Caco-2 (cell line): ENCODE results near the gene CISD3. TPM values are rescaled to one million over a fixed set of nuclear protein-coding genes. Genes with fewer than 3 reads are reported as not detected.

Source experiments
- BruUV-seq: library from RNA; stranded (reverse); fragments of 400-500 nt; replicated peaks from 2 replicates; lab custom pipeline; 2021; lab: Mats Ljungman, UMichigan
- CTCF ChIA-PET: fragments of 300-600 bp; sonication (Branson Sonifier 250); formaldehyde crosslinking; loops from one replicate; lab custom pipeline; 2022; ENCODE audit warnings: antibody characterized with exemption; lab: Charles Lee
- POLR2A ChIA-PET: fragments of 300-600 bp; sonication (Branson Sonifier 250); formaldehyde crosslinking; loops from one replicate; lab custom pipeline; 2022; ENCODE audit warnings: antibody characterized with exemption; lab: Charles Lee
- DNase-seq, 2 experiments: peaks; one replicate each; pipeline versions ENCODE4 v3.0.0 to v3.0.0-alpha.2; 2020 to 2022
- H3K27me3 ChIP-seq: replicated peaks from 2 replicates; pipeline ENCODE4 v1.6.0; 2011; ENCODE audit warnings: low read length; ENCODE audit not compliant: control insufficient read depth, insufficient read depth
- H3K36me3 ChIP-seq: 2 replicates; pipeline ENCODE4 v1.5.1; 2011; ENCODE audit warnings: low read length; ENCODE audit not compliant: control insufficient read depth, insufficient read depth
- H3K4me1 ChIP-seq: fragments of 250-450 bp; sonication (Bioruptor Pico); 2 replicates; pipeline ENCODE4 v1.5.1; 2020; ENCODE audit warnings: mild to moderate bottlenecking
- H3K4me3 ChIP-seq: 2 replicates; pipeline ENCODE4 v1.5.1; 2011; ENCODE audit warnings: low read depth, mild to moderate bottlenecking, control low read depth, low read length
- H3K9me3 ChIP-seq: fragments of 250-450 bp; sonication (Bioruptor Pico); 2 replicates; pipeline ENCODE4 v1.5.1; 2020; ENCODE audit warnings: mild to moderate bottlenecking, moderate library complexity
- H3K27ac Mint-ChIP-seq: one replicate; pipeline ENCODE4 v1.8.0; 2022; ENCODE audit warnings: mixed read lengths; ENCODE audit not compliant: unreplicated experiment
- H3K27me3 Mint-ChIP-seq: one replicate; pipeline ENCODE4 v1.8.0; 2022; ENCODE audit warnings: mixed read lengths; ENCODE audit not compliant: insufficient read depth, unreplicated experiment
- H3K36me3 Mint-ChIP-seq: one replicate; pipeline ENCODE4 v1.8.0; 2022; ENCODE audit warnings: mild to moderate bottlenecking, mixed read lengths; ENCODE audit not compliant: insufficient read depth, unreplicated experiment
- H3K4me1 Mint-ChIP-seq: one replicate; pipeline ENCODE4 v1.8.0; 2022; ENCODE audit warnings: low read depth, mixed read lengths; ENCODE audit not compliant: unreplicated experiment
- H3K4me3 Mint-ChIP-seq: one replicate; pipeline ENCODE4 v1.8.0; 2022; ENCODE audit warnings: mild to moderate bottlenecking, moderate library complexity, mixed read lengths; ENCODE audit not compliant: unreplicated experiment
- H3K9me3 Mint-ChIP-seq: one replicate; pipeline ENCODE4 v1.8.0; 2022; ENCODE audit warnings: mixed read lengths; ENCODE audit not compliant: unreplicated experiment
- intact Hi-C: fragments of 100-400 bp; cut with micrococcal nuclease; formaldehyde crosslinking; loops from one replicate; pipeline ENCODE4 v1.10.0; 2022; ENCODE audit not compliant: unreplicated experiment
- total RNA-seq: library from RNA; stranded (reverse); gene quantifications from 2 replicates; pipeline ENCODE4 v1.2.3, GENCODE V29; 2022
- TF ChIP-seq, protein P1 (sequence below), 2 experiments: fragments of 200-600 bp in 1 of 2; IDR thresholded peaks; 1 replicate in 1 of 2; 2 replicates in 1 of 2; pipeline versions ENCODE4 v1.5.1 to v1.8.0; 2011 to 2022; ENCODE audit warnings: antibody characterized with exemption in 1 of 2, control low read depth in 1 of 2, inconsistent platforms in 1 of 2, low read depth in 1 of 2, low read length in 1 of 2, mild to moderate bottlenecking in 1 of 2, moderate library complexity in 1 of 2; ENCODE audit not compliant: insufficient read depth in 1 of 2, severe bottlenecking in 1 of 2, unreplicated experiment in 1 of 2

The CISD3 gene
- total RNA-seq, 1 experiment from 2014 or later: 16.6 TPM

- ChIA-PET CTCF (interaction anchor here (0.6 kb wide), 1 partner anchor 418 kb away, joined by 4 read pairs; no protein-coding TSS in a partner anchor), POLR2A (no interaction called here)
- H3K36me3 Mint-ChIP-seq: peaks cover 61% of the 10 kb centered on the region
These were observed 9.9 kb downstream of the CISD3 start for GRCh38 chr17:38740044-38740443.

GRCh38 chr17:38740806-38741205 is 10.7 kb downstream of the CISD3 start:
- Mint-ChIP-seq H3K27me3 (no peaks in the 10 kb centered on the region), H3K27ac (no peak overlapping the region), H3K9me3 (no peaks in the 10 kb centered on the region), H3K4me3 (no peak overlapping the region), H3K4me1 (peaks cover 21% of the 10 kb centered on the region), H3K36me3 (peaks cover 55% of the 10 kb centered on the region)
- CTCF ChIA-PET: no interaction called here
- intact Hi-C loops: no loop called here
- no peaks in the 10 kb centered on the region for H3K9me3 ChIP-seq
- peaks cover 5% of the 10 kb centered on the region for H3K4me1 ChIP-seq
- no TSS peak for BruUV-seq
- peaks cover 1% of the 10 kb centered on the region for H3K36me3 ChIP-seq
- H3K27me3 ChIP-seq: no peaks in the 10 kb centered on the region
- TF ChIP-seq, protein P1, sequence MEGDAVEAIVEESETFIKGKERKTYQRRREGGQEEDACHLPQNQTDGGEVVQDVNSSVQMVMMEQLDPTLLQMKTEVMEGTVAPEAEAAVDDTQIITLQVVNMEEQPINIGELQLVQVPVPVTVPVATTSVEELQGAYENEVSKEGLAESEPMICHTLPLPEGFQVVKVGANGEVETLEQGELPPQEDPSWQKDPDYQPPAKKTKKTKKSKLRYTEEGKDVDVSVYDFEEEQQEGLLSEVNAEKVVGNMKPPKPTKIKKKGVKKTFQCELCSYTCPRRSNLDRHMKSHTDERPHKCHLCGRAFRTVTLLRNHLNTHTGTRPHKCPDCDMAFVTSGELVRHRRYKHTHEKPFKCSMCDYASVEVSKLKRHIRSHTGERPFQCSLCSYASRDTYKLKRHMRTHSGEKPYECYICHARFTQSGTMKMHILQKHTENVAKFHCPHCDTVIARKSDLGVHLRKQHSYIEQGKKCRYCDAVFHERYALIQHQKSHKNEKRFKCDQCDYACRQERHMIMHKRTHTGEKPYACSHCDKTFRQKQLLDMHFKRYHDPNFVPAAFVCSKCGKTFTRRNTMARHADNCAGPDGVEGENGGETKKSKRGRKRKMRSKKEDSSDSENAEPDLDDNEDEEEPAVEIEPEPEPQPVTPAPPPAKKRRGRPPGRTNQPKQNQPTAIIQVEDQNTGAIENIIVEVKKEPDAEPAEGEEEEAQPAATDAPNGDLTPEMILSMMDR (IDR thresholded peaks at IDR 0.05; ENCODE audit: insufficient read depth in 1 of 2, low read depth in 1 of 2, low read length in 1 of 2, severe bottlenecking in 1 of 2, unreplicated experiment in 1 of 2): no peak
- DNase-seq: no peak
- POLR2A ChIA-PET: no interaction called here
- H3K4me3 ChIP-seq: no peak overlapping the region

More at GRCh38 chr17:38740044-38740443, 9.9 kb downstream of the CISD3 start:
- TF ChIP-seq, protein P1 (IDR thresholded peaks at IDR 0.05; ENCODE audit: insufficient read depth in 1 of 2, low read depth in 1 of 2, low read length in 1 of 2, severe bottlenecking in 1 of 2, unreplicated experiment in 1 of 2): no peak
- H3K4me1 Mint-ChIP-seq: peaks cover 20% of the 10 kb centered on the region
- H3K27me3 ChIP-seq: no peaks in the 10 kb centered on the region
- intact Hi-C loops: no loop called here
- no peak overlapping the region for H3K27ac Mint-ChIP-seq
- peaks cover 3% of the 10 kb centered on the region for H3K36me3 ChIP-seq
- H3K9me3 ChIP-seq: no peaks in the 10 kb centered on the region
- no peak overlapping the region for H3K4me3 Mint-ChIP-seq
- no peaks in the 10 kb centered on the region for H3K9me3 Mint-ChIP-seq
- no peak overlapping the region for H3K4me3 ChIP-seq
- DNase-seq: no peak
- BruUV-seq: no TSS peak
- no peaks in the 10 kb centered on the region for H3K27me3 Mint-ChIP-seq
- no peaks in the 10 kb centered on the region for H3K4me1 ChIP-seq

DNA sequence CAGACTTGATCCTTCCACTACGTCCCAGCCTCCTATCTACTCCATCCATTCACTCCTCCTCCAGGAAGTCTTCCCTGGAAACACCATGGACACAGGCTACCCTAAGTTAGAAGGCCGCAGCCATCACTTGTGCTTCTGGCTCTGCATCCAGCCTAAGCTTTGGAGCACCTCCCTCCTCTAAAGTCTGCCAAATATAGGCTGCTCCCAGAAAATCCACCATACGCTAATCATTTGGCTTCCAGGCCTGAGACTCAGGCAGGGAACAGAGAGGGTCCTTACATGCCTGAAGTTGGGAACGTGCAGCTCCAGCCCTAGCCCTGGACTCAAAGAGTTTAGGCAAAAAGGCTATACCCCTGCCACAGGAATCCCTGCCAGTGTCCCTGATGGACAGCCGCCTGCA is 11.3 kb downstream of the CISD3 start:
- peaks cover 12% of the 10 kb centered on the region for H3K4me1 ChIP-seq
- no peak overlapping the region for H3K27ac Mint-ChIP-seq
- H3K36me3 ChIP-seq: peaks cover 1% of the 10 kb centered on the region
- ChIA-PET POLR2A (no interaction called here), CTCF (no interaction called here)
- H3K4me3 Mint-ChIP-seq: no peak overlapping the region
- intact Hi-C loops: no loop called here
- peaks cover 28% of the 10 kb centered on the region for H3K4me1 Mint-ChIP-seq
- H3K27me3 ChIP-seq: no peaks in the 10 kb centered on the region
- no TSS peak for BruUV-seq
- no peak overlapping the region for H3K4me3 ChIP-seq
- no peaks in the 10 kb centered on the region for H3K9me3 Mint-ChIP-seq
- H3K9me3 ChIP-seq: no peaks in the 10 kb centered on the region
- DNase-seq: no peak
- TF ChIP-seq, protein P1 (IDR thresholded peaks at IDR 0.05; ENCODE audit: insufficient read depth in 1 of 2, low read depth in 1 of 2, low read length in 1 of 2, severe bottlenecking in 1 of 2, unreplicated experiment in 1 of 2): no peak
- no peaks in the 10 kb centered on the region for H3K27me3 Mint-ChIP-seq
- H3K36me3 Mint-ChIP-seq: peaks cover 54% of the 10 kb centered on the region
